Measurements from ENCODE around the gene SLC31A2. TPM values are rescaled to one million over a fixed set of nuclear protein-coding genes. Genes with fewer than 3 reads are reported as not detected.
"Not testable (repeated sequence)": the region's sequence is repeated elsewhere in the genome, so short reads cannot be mapped to it uniquely, and the experiment has no call there.

Gene SLC31A2
- total RNA-seq, 2 donors from 2014 or later, result 1.8 to 3.1 TPM

DNA sequence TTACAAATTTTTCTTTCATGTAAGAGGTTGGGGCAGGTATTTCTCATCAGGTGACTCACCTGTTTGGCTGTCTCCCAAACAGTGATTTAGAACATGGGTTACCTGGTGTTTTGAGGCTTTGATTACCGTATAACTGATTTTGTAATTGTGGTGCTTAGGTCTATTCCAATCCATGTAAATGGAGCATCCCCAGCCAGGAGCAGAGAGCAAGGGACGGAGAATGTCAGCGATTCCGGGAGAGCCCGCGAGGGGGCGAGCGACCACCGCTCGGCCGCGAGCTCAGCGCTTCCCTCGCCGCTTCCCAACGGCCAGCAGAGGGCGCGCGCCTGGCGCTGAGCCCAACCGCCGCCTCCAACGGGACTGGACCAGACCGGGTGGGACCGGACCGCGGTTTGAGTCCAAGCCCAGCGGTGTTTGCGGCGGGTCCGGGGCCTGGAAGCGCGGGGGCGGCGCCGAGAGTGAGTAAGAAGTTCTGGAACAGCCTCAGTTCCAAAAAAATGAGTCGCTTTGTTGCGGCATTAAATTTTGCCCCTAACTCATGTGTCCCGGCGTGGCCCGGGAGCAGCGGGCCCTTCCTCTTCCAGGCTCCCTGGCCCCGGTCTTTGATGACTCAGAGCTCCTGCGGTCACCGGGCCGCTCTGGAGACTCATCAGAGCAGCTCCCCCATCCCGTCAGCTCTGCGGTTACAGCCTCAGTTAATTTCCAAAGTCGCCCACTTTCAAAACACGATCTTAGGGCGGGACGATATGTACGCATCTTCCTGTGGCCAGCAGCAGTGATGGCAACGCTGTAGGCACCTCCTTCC, 37.9 kb upstream of the SLC31A2 start:
- H3K4me1 ChIP-seq (ENCODE audit: control insufficient read depth, insufficient read depth, low read length); H3K4me3 Mint-ChIP-seq; H3K36me3 Mint-ChIP-seq (ENCODE audit: low read depth); H3K4me3 ChIP-seq (ENCODE audit: low read length); H3K9ac ChIP-seq (ENCODE audit: extremely low read depth, low read length, poor library complexity, severe bottlenecking); H3K27me3 Mint-ChIP-seq (ENCODE audit: insufficient read depth); H3K27ac Mint-ChIP-seq; H3K9me3 Mint-ChIP-seq; H3K4me1 Mint-ChIP-seq; H3K36me3 ChIP-seq (ENCODE audit: control insufficient read depth, insufficient read depth, low read length); H3K27ac ChIP-seq (ENCODE audit: low read depth, low read length); H3K27me3 ChIP-seq (ENCODE audit: control insufficient read depth, insufficient read depth, low read length, poor library complexity, severe bottlenecking); DNase-seq: not testable (repeated sequence)
- H3K9me3 ChIP-seq (ENCODE audit: control insufficient read depth, low read length), result peaks cover 11% of the 10 kb centered on the region
- WGBS, 2 experiments (ENCODE audit: insufficient coverage in 1 of 2, insufficient read length in 1 of 2), result 5% methylated on average over 1 of the region's 54 CpGs; no CpG with 5 or more reads in 1 of the 2 experiments
- TF ChIP-seq, protein P1, sequence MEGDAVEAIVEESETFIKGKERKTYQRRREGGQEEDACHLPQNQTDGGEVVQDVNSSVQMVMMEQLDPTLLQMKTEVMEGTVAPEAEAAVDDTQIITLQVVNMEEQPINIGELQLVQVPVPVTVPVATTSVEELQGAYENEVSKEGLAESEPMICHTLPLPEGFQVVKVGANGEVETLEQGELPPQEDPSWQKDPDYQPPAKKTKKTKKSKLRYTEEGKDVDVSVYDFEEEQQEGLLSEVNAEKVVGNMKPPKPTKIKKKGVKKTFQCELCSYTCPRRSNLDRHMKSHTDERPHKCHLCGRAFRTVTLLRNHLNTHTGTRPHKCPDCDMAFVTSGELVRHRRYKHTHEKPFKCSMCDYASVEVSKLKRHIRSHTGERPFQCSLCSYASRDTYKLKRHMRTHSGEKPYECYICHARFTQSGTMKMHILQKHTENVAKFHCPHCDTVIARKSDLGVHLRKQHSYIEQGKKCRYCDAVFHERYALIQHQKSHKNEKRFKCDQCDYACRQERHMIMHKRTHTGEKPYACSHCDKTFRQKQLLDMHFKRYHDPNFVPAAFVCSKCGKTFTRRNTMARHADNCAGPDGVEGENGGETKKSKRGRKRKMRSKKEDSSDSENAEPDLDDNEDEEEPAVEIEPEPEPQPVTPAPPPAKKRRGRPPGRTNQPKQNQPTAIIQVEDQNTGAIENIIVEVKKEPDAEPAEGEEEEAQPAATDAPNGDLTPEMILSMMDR (conservative IDR thresholded peaks at IDR 0.05), result peak; percentile 53

DNA sequence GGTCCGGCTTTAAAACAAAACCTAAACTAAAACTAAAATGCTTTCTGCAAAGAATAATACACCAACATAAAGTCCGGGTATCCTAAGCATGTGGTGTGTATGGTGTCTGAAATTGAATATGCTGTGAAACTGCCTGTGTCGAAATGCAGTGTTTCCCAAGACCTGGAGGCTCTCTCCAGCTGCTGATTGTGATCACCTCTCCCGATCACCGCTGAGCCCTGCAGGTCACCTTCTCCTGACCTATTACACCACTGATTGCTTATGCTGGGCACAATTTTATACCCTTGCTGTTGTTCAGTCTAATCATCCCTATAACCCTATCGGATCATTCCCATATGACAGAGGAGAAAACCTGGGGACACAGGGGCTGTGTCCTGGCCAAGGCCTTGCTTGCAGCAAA, 32.0 kb upstream of the SLC31A2 start:
- H3K27me3 ChIP-seq (ENCODE audit: control insufficient read depth, insufficient read depth, low read length, poor library complexity, severe bottlenecking); H3K36me3 Mint-ChIP-seq (ENCODE audit: low read depth); H3K9me3 Mint-ChIP-seq; H3K9me3 ChIP-seq (ENCODE audit: control insufficient read depth, low read length); H3K27me3 Mint-ChIP-seq (ENCODE audit: insufficient read depth); H3K4me1 ChIP-seq (ENCODE audit: control insufficient read depth, insufficient read depth, low read length); H3K4me3 ChIP-seq (ENCODE audit: low read length); H3K9ac ChIP-seq (ENCODE audit: extremely low read depth, low read length, poor library complexity, severe bottlenecking); H3K27ac Mint-ChIP-seq; H3K4me3 Mint-ChIP-seq; DNase-seq; H3K27ac ChIP-seq (ENCODE audit: low read depth, low read length); H3K4me1 Mint-ChIP-seq; H3K36me3 ChIP-seq (ENCODE audit: control insufficient read depth, insufficient read depth, low read length): not testable (repeated sequence)
- WGBS, 2 experiments (ENCODE audit: insufficient coverage in 1 of 2, insufficient read length in 1 of 2), result no CpG with 5 or more reads among the region's 6 CpGs

- Mint-ChIP-seq H3K9me3 (no peaks in the 10 kb centered on the region), H3K27me3 (ENCODE audit: insufficient read depth) (peaks cover 8% of the 10 kb centered on the region), H3K27ac (no peak overlapping the region), H3K4me1 (no peaks in the 10 kb centered on the region), H3K36me3 (ENCODE audit: low read depth) (no peaks in the 10 kb centered on the region), H3K4me3 (no peak overlapping the region)
- Histone ChIP-seq H3K27ac (ENCODE audit: low read depth, low read length) (no peak overlapping the region), H3K36me3 (ENCODE audit: control insufficient read depth, insufficient read depth, low read length) (no peaks in the 10 kb centered on the region), H3K9ac (ENCODE audit: extremely low read depth, low read length, poor library complexity, severe bottlenecking) (no peak overlapping the region), H3K4me3 (ENCODE audit: low read length) (no peak overlapping the region), H3K9me3 (ENCODE audit: control insufficient read depth, low read length) (no peaks in the 10 kb centered on the region), H3K27me3 (ENCODE audit: control insufficient read depth, insufficient read depth, low read length, poor library complexity, severe bottlenecking) (peaks cover 12% of the 10 kb centered on the region), H3K4me1 (ENCODE audit: control insufficient read depth, insufficient read depth, low read length) (no peaks in the 10 kb centered on the region)
- DNase-seq, result no peak
- 74 to 78% methylated on average over 2 to 4 of the region's 4 CpGs for WGBS, 2 experiments (ENCODE audit: insufficient coverage in 1 of 2, insufficient read length in 1 of 2)
- TF ChIP-seq, protein P1 (conservative IDR thresholded peaks at IDR 0.05), result no peak
These were observed 25.3 kb upstream of the SLC31A2 start for GRCh38 chr9:113125386-113126035.

Data from endodermal cell (in vitro differentiated cells).